Stimulated activated CD8-positive, alpha-beta memory T cell treated with anti-CD3 and anti-CD28 coated beads, Interleukin-15, amount 100 ng/mL, for 4 hours (primary cell): Measurements from ENCODE around the gene TBL1X.

ENCODE experiments used
- DNase-seq, 2 donors: peaks; one replicate each; pipeline ENCODE4 v3.0.0-alpha.2; 2020; ENCODE audit warnings: low read depth in 2 of 2

TBL1X gene

DNA sequence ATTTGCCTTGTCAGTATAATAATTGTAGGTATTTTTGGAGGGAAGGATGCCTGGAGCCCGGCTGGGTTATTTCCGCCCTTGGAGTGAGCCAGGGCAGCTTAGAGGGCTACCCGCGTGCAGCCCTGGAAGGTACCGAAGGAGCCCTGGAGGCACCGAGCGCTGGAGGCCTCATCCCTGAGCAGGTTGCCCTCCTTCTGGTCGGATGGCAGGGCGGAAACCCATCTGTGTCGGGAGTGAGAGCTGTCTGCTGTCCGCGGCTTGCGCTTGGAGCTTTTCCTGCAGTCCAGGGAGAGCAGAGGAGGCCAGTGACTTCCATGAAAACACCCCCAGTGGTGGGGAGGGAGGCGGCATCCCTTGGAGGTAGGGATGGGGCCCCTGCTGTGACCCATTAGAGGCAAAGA lies 122.1 kb downstream of the TBL1X start:
- DNase-seq: no peak

- no peak for DNase-seq
Measured at GRCh38 chrX:9587642-9588041, 122.8 kb downstream of the TBL1X start.

DNA sequence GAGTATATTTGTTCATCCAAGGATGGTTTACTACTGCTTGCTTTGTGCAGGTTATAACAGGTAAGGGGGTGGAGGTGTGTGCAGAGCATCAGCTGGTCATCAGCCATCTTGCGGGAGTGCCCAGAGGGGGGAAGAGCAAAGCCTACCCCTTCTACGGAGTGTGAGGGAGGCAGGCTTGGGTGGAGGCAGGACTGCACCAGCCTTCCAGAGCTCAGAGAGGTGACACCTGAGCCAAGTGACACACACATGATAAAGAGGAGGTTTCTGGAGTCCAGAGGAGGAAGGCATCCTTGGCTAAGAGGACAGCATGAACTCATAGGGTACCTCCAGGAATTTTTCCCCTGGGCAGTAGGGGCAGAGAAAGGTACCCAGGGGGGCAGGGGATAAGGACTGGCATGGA lies 126.6 kb downstream of the TBL1X start:
- no peak for DNase-seq

GRCh38 chrX:9593756-9594155 lies 128.9 kb downstream of the TBL1X start:
- no peak for DNase-seq

GRCh38 chrX:9595174-9595573 lies 130.3 kb downstream of the TBL1X start:
- no peak for DNase-seq

GRCh38 chrX:9596837-9597236 lies 132.0 kb downstream of the TBL1X start:
- DNase-seq: no peak

DNA sequence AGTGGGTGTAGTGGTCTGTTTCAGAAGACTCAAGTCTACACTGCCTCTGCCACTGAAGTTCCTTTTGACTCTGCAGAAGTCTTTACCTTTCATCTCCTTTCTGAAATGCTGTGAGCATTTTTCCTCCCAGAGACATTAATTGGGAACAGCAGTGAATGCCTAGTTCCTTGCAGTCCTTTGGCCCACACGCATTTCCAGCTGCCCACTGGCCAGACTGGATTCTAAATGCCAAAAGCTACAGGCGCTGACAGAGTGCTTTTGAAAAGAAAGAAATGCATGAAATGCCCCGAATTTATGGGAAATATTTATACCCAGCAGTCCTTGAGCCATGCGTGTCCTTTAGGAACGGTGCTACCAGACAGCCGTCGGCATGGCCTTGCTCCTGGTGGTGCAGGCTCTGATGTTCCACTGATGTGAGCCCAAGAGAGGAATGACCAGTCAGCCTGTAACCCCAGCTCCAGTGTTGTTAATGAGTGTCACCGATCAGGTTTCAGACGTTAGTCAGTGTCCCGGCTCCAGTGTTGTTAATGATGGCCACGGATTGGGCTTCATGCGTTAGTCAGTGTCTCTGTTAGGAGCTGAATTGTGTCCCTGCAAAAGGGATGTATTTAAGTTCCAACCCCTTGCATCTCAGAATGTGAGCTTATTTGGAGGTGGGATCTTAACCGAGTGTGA lies 132.6 kb downstream of the TBL1X start:
- DNase-seq: no peak

DNA sequence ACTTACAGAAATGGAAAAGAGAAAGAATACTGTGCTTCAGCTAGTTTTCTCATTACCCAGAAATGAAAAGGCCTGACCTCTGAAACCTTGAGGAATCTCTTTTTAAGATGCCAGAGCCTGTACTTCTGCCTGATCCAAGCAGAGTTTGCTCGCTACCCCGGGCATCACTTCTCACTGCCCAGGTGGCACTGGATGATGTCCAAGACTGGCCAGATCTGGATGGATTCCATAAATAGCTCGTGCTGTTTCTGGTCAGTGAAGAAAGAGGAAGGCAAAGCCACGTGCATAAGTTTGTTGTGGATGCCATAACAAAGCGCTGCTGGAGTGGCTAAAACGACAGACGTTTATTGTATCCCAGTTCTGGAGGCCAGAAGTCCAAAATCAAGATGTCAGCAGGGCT lies 133.5 kb downstream of the TBL1X start:
- DNase-seq: no peak

GRCh38 chrX:9604111-9604907 lies 139.5 kb downstream of the TBL1X start:
- no peak for DNase-seq

- no peak for DNase-seq
Measured at GRCh38 chrX:9604908-9605306, 140.0 kb downstream of the TBL1X start.

DNA sequence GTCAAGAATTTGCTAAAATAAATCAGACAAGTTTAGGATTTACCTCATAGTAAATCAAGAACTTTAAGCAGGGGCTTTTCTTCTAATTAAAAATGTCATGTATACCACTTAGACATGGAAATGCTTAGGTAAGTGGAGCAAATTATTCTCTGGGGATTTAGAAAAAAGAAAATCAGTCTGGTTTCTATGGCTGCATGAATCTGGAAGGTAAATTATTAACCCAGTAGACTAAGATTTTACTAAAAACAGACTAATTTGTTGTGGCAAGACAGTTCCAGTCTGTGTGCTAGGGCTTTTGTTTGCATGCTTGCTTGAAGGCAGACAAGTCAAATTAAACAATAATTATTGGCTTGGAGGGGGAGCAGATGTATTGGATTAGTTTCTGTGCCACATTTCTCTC lies 140.6 kb downstream of the TBL1X start:
- no peak for DNase-seq

- no peak for DNase-seq
Measured at GRCh38 chrX:9606971-9607370, 142.1 kb downstream of the TBL1X start.

DNA sequence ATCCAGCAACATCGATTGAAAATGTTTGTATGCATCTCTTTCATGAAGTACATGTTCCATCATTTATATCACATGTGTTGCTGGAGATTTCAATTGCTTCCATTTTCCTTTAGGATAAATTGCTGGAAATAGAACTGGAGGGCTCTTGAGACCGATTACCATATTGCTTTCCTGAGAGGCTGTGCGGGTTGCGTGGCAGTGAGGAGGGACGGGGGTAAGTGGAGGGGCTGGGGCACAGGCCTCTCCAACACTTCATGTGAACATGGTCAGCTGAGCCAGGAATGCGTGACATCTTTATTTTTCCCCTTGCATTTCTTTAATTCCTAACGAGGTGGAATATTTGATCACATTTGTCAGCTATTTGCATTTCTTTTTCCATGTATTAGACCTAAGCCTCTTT lies 144.6 kb downstream of the TBL1X start:
- no peak for DNase-seq

DNA sequence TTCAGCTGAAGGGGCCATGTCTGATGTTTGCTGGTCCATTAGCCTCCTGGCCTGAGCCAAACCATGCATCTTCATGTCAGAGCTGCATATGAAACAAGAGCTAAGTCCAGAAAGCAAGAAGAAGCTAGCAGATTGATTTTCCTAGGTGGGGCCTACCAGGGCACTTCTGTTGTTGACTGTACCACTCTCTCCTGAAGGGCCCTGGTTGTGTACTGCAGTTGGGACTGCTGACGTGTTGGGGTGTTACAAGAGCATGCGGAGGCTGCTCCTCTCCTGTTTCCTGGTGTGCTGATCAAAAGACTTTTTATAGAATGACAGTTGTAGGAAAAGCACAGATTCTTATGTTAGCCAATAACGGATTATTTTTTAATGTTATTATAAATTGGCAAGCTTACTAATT lies 145.1 kb downstream of the TBL1X start:
- DNase-seq: no peak

- no peak for DNase-seq
Measured at GRCh38 chrX:9610771-9611392, 146.0 kb downstream of the TBL1X start.

DNA sequence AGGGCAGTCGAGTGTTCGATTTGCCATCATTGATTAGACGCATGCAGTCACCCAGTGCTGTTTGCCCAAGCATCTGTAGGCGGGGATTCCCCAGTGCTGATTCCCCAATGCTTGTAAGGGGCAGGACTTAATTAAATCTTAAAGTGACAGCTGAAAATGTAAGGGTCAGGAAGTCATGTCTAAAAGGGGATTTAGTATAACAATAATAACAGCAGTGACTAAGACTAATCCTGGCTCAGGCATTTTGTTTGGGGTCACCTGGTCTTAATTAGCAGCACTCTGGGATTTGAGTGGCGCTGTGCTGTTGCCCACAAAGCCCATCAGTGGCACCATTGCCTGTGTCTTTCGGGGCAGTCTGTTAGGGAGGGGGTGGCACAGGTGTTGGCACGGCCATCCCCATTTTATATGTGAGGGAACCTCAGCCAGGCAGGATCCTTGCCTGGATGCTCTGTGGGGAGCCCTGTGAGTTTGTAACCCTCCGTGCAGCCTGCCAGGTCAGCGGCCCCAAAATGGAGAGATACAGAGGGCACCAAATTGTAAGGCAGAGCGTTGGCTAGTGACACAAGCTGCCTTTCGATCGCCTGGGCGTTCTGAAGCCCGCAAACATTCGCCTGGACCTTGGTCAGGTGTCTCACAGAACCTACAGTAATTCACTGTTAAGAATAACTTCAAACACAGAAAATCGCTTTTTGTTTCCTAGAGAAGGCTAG lies 146.7 kb downstream of the TBL1X start:
- DNase-seq: no peak

DNA sequence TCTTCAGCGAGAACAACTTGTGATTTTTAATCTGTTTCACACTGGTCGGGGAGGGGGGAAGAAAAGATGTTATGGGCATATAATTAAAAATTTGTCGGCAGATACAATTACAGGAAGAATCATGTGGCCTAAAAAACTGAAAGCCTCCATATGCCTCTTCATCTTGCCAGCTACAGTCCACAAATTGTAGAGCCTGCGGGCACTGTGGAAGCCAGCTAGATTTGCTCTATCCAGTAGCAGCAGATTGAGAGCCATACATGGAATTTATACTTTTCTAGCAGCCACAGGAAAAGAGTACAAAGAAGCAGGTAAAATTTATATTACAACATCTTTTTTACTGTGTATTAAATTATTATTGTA lies 147.3 kb downstream of the TBL1X start:
- DNase-seq: no peak

GRCh38 chrX:9614016-9614415 lies 149.2 kb downstream of the TBL1X start:
- DNase-seq: no peak

DNA sequence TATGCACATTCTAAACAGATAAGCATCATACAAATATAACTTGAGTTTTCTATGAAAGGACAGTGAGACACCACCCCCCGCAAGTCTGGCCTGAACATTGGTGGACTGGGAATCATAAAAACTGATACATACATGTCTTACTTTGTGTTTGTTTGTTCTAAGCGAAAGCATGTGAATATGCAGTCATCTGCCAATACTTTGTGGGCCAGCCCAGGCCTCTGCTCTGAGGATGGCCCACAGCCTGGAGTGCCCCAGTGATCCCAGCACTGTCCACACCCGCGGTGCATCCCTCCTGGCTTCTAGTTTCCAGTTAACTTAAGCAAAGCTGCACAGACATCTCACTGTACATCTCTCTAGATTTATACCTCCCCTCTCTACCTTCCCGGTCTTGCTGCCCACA lies 154.3 kb downstream of the TBL1X start:
- no peak for DNase-seq

GRCh38 chrX:9619581-9619980 lies 154.7 kb downstream of the TBL1X start:
- DNase-seq: no peak

- no peak for DNase-seq
Measured at GRCh38 chrX:9622128-9622527, 157.3 kb downstream of the TBL1X start.

DNA sequence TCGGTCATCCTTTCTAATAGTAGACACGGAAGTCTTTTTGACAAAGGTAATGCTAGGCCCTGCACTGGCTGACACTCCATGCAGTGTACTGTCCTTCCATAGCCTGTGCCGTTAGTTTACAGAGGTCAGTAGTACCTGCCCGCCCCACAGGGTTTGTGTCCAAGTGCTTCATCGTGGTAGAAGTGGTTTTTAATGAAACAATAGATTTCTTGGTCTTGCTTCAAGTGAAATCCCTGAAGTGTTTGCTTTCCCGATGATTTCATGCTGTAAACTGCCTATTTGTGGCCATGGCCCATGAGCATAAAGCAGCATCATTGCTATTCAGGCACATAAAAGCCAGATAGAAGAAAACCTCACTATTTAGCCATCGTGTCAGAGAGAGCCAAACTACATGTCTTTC lies 161.5 kb downstream of the TBL1X start:
- DNase-seq: no peak

DNA sequence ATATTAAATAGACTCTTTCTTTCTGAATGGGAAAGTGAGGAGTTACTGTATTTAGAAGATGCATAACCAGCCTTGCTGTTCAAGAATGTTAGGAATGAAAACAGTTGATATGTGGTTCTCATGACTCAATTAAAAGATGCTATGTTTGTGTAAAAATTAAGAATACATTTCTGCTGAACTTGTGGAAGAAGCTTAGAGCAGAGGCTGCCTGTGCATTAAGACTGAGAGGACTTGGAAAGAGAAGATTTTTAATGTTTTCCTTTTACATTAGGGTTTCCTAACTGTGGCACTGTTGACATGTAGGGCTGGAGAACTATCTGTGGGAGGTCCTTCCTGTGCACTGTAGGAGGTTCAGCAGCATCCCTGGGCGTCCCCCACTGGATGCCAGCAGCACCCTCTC lies 163.1 kb downstream of the TBL1X start:
- DNase-seq: no peak
